GM19025 (cell line): Measurements from ENCODE around the gene SYT9.

Experiments
- ATAC-seq: cut with Tn5 transposase; IDR thresholded peaks from one replicate; pipeline ENCODE4 v1.9.1; 2021; ENCODE audit warnings: mild to moderate bottlenecking, low read depth, moderate library complexity; ENCODE audit not compliant: unreplicated experiment

Gene SYT9

GRCh38 chr11:7451952-7452494 lies 200.3 kb downstream of the SYT9 start:
- ATAC-seq: no peak

GRCh38 chr11:7454854-7455253 lies 203.2 kb downstream of the SYT9 start:
- no peak for ATAC-seq

- no peak for ATAC-seq
Measured at GRCh38 chr11:7457211-7457610, 205.5 kb downstream of the SYT9 start.

GRCh38 chr11:7462706-7463105 lies 211.0 kb downstream of the SYT9 start:
- ATAC-seq: no peak

- ATAC-seq: peak; percentile 89
Measured at GRCh38 chr11:7467652-7468051, 215.9 kb downstream of the SYT9 start.

GRCh38 chr11:7469351-7469865 lies 217.7 kb downstream of the SYT9 start:
- no peak for ATAC-seq

- ATAC-seq: no peak
Measured at GRCh38 chr11:7471071-7471470, 219.4 kb downstream of the SYT9 start.

- ATAC-seq: peak; percentile 96
Measured at GRCh38 chr11:7473717-7474116, 222.0 kb downstream of the SYT9 start.

- no peak for ATAC-seq
Measured at GRCh38 chr11:7480113-7480512, 228.4 kb downstream of the SYT9 start.

GRCh38 chr11:7484131-7484530 lies 232.4 kb downstream of the SYT9 start:
- no peak for ATAC-seq

- no peak for ATAC-seq
Measured at GRCh38 chr11:7484645-7485044, 232.9 kb downstream of the SYT9 start.

- no peak for ATAC-seq
Measured at GRCh38 chr11:7485186-7486097, 233.7 kb downstream of the SYT9 start, which contains the start of gene OLFML1. Gene OLFML1 (plus strand): TSS chr11:7485506. CDS start chr11:7485876, 370 bp downstream.

GRCh38 chr11:7486098-7486780 lies 234.5 kb downstream of the SYT9 start:
- ATAC-seq: no peak

GRCh38 chr11:7486781-7487140 lies 235.1 kb downstream of the SYT9 start:
- no peak for ATAC-seq

- no peak for ATAC-seq
Measured at GRCh38 chr11:7487360-7487759, 235.7 kb downstream of the SYT9 start.

GRCh38 chr11:7488681-7489080 lies 237.0 kb downstream of the SYT9 start:
- ATAC-seq: no peak

GRCh38 chr11:7489376-7489775 lies 237.7 kb downstream of the SYT9 start:
- ATAC-seq: no peak

GRCh38 chr11:7490054-7490453 lies 238.3 kb downstream of the SYT9 start:
- no peak for ATAC-seq

- ATAC-seq: no peak
Measured at GRCh38 chr11:7490535-7490934, 238.8 kb downstream of the SYT9 start.

GRCh38 chr11:7492253-7492652 lies 240.5 kb downstream of the SYT9 start:
- no peak for ATAC-seq

- no peak for ATAC-seq
Measured at GRCh38 chr11:7493670-7494069, 242.0 kb downstream of the SYT9 start.
